ENCODE measurements around the gene MRPL53. TPM values are rescaled to one million over a fixed set of nuclear protein-coding genes. Genes with fewer than 3 reads are reported as not detected.

MRPL53 gene
- total and polyA plus RNA-seq, 2 of the 13 experiments (the other 11 are each of a cell fraction or from before 2014, with no cell fraction given): 34.3 to 51.9 TPM

GRCh38 chr2:74502720-74503505, 30.4 kb upstream of the MRPL53 start (continued):
- TF ChIP-seq, protein P1, sequence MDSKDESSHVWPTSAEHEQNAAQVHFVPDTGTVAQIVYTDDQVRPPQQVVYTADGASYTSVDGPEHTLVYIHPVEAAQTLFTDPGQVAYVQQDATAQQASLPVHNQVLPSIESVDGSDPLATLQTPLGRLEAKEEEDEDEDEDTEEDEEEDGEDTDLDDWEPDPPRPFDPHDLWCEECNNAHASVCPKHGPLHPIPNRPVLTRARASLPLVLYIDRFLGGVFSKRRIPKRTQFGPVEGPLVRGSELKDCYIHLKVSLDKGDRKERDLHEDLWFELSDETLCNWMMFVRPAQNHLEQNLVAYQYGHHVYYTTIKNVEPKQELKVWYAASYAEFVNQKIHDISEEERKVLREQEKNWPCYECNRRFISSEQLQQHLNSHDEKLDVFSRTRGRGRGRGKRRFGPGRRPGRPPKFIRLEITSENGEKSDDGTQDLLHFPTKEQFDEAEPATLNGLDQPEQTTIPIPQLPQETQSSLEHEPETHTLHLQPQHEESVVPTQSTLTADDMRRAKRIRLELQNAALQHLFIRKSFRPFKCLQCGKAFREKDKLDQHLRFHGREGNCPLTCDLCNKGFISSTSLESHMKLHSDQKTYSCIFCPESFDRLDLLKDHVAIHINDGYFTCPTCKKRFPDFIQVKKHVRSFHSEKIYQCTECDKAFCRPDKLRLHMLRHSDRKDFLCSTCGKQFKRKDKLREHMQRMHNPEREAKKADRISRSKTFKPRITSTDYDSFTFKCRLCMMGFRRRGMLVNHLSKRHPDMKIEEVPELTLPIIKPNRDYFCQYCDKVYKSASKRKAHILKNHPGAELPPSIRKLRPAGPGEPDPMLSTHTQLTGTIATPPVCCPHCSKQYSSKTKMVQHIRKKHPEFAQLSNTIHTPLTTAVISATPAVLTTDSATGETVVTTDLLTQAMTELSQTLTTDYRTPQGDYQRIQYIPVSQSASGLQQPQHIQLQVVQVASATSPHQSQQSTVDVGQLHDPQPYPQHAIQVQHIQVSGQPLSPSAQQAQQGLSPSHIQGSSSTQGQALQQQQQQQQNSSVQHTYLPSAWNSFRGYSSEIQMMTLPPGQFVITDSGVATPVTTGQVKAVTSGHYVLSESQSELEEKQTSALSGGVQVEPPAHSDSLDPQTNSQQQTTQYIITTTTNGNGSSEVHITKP (CRISPR knock-in tag; IDR thresholded peaks at IDR 0.05; ENCODE audit: low read depth): no peak; the same call in 1 of the 2 replicates
- TF ChIP-seq ZNF563 (CRISPR knock-in tag; IDR thresholded peaks at IDR 0.05) (peak; percentile 90), HOXA7 (CRISPR knock-in tag; IDR thresholded peaks at IDR 0.05) (no peak), ZNF468 (CRISPR knock-in tag; IDR thresholded peaks at IDR 0.05) (0 out of 2 replicates have a peak, but pooled peaks have one; percentile 90), SYNCRIP (IDR thresholded peaks at IDR 0.05; ENCODE audit: insufficient read depth, low read depth, low read length) (no peak), KLF6 (CRISPR knock-in tag; IDR thresholded peaks at IDR 0.05) (no peak), ZKSCAN8 (CRISPR knock-in tag; IDR thresholded peaks at IDR 0.05; ENCODE audit: borderline replicate concordance) (no peak), NR2F6 (IDR thresholded peaks at IDR 0.05) (no peak), NR2F6 (CRISPR knock-in tag; IDR thresholded peaks at IDR 0.05) (peak; percentile 75), FOXP1 (IDR thresholded peaks at IDR 0.05) (no peak), FOXP1 (CRISPR knock-in tag; IDR thresholded peaks at IDR 0.05) (peak; percentile 39; the same call in 1 of the 2 replicates), SP5 (CRISPR knock-in tag; IDR thresholded peaks at IDR 0.05; ENCODE audit: borderline replicate concordance, low read depth) (no peak), ZNF296 (CRISPR knock-in tag; conservative IDR thresholded peaks at IDR 0.05) (no peak; the same call in 1 of the 2 replicates), SOX5 (CRISPR knock-in tag; IDR thresholded peaks at IDR 0.05; ENCODE audit: borderline replicate concordance) (no peak), PAF1 (CRISPR knock-in tag; IDR thresholded peaks at IDR 0.05) (0 out of 2 replicates have a peak, but pooled peaks have one; percentile 32), HOXA5 (CRISPR knock-in tag; IDR thresholded peaks at IDR 0.05) (0 out of 2 replicates have a peak, but pooled peaks have one; percentile 19), ZNF674 (CRISPR knock-in tag; IDR thresholded peaks at IDR 0.05; ENCODE audit: low read depth) (no peak), ZNF34 (CRISPR knock-in tag; IDR thresholded peaks at IDR 0.05; ENCODE audit: borderline replicate concordance) (peak; percentile 77; the same call in 1 of the 2 replicates), ZSCAN21 (CRISPR knock-in tag; IDR thresholded peaks at IDR 0.05; ENCODE audit: borderline replicate concordance) (no peak; the same call in 1 of the 2 replicates), SOX13 (IDR thresholded peaks at IDR 0.05) (peak; percentile 35; the same call in 1 of the 2 replicates), SOX13 (CRISPR knock-in tag; conservative IDR thresholded peaks at IDR 0.05 in 1 of 2, IDR thresholded peaks at IDR 0.05 in 1 of 2) (peak in 1 of 2 experiments; percentile 3; a peak in 1 of 4 replicates), AHR (CRISPR knock-in tag; IDR thresholded peaks at IDR 0.05) (no peak)
- TF ChIP-seq, protein P2, sequence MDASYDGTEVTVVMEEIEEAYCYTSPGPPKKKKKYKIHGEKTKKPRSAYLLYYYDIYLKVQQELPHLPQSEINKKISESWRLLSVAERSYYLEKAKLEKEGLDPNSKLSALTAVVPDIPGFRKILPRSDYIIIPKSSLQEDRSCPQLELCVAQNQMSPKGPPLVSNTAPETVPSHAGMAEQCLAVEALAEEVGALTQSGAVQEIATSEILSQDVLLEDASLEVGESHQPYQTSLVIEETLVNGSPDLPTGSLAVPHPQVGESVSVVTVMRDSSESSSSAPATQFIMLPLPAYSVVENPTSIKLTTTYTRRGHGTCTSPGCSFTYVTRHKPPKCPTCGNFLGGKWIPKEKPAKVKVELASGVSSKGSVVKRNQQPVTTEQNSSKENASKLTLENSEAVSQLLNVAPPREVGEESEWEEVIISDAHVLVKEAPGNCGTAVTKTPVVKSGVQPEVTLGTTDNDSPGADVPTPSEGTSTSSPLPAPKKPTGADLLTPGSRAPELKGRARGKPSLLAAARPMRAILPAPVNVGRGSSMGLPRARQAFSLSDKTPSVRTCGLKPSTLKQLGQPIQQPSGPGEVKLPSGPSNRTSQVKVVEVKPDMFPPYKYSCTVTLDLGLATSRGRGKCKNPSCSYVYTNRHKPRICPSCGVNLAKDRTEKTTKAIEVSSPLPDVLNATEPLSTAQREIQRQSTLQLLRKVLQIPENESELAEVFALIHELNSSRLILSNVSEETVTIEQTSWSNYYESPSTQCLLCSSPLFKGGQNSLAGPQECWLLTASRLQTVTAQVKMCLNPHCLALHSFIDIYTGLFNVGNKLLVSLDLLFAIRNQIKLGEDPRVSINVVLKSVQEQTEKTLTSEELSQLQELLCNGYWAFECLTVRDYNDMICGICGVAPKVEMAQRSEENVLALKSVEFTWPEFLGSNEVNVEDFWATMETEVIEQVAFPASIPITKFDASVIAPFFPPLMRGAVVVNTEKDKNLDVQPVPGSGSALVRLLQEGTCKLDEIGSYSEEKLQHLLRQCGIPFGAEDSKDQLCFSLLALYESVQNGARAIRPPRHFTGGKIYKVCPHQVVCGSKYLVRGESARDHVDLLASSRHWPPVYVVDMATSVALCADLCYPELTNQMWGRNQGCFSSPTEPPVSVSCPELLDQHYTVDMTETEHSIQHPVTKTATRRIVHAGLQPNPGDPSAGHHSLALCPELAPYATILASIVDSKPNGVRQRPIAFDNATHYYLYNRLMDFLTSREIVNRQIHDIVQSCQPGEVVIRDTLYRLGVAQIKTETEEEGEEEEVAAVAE (CRISPR knock-in tag; IDR thresholded peaks at IDR 0.05; ENCODE audit: borderline replicate concordance): no peak

Data from HepG2 (cell line).